Astrocyte (in vitro differentiated cells and primary cell): ENCODE results near the gene FAM83F.

Experiments
- EZH2 ChIP-seq: IDR thresholded peaks from 2 replicates; pipeline ENCODE4 v1.6.1; 2012; ENCODE audit warnings: mild to moderate bottlenecking, low read length, inconsistent platforms; ENCODE audit not compliant: insufficient read depth
- TF ChIP-seq, protein P1 (sequence below): IDR thresholded peaks from 2 replicates; pipeline ENCODE4 v1.5.1; 2011; ENCODE audit warnings: low read depth, mild to moderate bottlenecking, inconsistent platforms, low read length, moderate library complexity; ENCODE audit not compliant: insufficient read depth

- no peak for TF ChIP-seq EZH2
- TF ChIP-seq, protein P1, sequence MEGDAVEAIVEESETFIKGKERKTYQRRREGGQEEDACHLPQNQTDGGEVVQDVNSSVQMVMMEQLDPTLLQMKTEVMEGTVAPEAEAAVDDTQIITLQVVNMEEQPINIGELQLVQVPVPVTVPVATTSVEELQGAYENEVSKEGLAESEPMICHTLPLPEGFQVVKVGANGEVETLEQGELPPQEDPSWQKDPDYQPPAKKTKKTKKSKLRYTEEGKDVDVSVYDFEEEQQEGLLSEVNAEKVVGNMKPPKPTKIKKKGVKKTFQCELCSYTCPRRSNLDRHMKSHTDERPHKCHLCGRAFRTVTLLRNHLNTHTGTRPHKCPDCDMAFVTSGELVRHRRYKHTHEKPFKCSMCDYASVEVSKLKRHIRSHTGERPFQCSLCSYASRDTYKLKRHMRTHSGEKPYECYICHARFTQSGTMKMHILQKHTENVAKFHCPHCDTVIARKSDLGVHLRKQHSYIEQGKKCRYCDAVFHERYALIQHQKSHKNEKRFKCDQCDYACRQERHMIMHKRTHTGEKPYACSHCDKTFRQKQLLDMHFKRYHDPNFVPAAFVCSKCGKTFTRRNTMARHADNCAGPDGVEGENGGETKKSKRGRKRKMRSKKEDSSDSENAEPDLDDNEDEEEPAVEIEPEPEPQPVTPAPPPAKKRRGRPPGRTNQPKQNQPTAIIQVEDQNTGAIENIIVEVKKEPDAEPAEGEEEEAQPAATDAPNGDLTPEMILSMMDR: no peak
These were observed 41.7 kb upstream of the FAM83F start for GRCh38 chr22:39953101-39953500.
